Forelimb muscle (tissue), 1 donor: Measurements from ENCODE around the gene CCR5AS.
"Not testable (repeated sequence)": the region's sequence is repeated elsewhere in the genome, so short reads cannot be mapped to it uniquely, and the experiment has no call there.

Experiments
- DNase-seq: peaks from one replicate; pipeline ENCODE4 v3.0.0-alpha.2; 2013; ENCODE audit warnings: low read depth

The CCR5AS gene

GRCh38 chr3:46406788-46407611 is at the start of gene CCR5AS, which contains the start of gene CCRL2:
Gene CCR5AS, minus strand, starts transcription at chr3:46407066.
Gene CCRL2, plus strand, starts transcription at chr3:46407259. Its CDS starts 821 bp downstream, at chr3:46408080.
- peak; percentile 22 for DNase-seq

DNA sequence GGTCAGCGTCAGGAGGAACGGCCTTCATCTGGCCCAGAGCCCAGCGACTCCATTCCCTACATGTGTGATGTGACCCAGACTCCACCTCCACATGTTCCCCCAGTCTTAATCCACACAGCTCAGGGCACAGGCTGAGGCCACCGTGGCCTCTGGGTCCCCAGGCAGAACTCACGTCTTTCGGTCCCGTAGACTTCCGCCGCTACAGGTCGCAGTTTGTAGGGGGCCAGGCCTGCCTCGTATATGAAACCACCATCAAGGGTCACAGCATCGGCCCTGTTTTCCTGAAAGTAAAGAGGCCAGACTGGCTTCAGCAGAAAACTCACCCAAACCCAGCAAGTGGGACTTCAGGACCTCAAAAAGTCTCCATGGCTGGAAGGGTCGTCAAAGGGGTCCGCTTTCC is 49.3 kb upstream of the CCR5AS start:
- DNase-seq: no peak

GRCh38 chr3:46455231-46456115 is 48.6 kb upstream of the CCR5AS start:
- DNase-seq: no peak

DNA sequence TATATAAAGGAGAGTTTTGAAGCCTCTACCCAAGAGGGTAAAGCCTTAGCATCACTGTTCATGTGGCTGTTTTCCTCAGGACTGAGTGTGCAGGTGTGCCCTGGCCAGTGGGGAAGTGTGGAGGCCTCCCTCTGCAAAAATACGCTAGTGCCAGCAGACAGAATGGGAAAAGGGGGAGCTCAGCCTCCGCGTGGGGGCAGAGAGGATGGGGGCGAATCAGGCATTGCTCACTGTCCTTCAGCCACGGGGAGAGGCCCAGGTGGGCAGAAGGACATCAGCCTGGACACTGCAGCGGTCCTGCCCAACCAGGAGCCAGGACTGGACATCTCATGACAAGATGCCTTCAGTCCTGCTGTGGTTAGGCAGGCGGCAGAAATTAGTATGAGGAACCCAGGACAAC is 47.7 kb upstream of the CCR5AS start:
- no peak for DNase-seq

DNA sequence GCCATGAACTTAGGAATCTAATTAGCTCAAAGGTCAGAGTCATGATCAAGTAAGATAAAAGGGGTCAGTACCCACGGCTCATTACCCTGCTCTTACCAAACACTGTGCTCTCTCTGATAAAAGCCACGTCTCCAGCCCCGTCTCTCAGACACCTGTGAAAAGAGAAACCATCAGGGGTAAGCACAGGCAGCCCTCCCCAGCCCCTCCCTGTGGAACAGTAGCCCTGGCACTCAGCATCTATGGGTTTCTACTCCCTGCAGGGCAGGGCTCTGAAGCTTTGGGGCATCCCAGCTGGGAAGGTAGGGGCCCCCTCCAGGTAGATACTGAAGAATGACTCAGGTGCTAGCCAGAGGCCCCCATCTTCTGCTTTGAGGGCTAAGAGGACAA is 47.3 kb upstream of the CCR5AS start:
- DNase-seq: no peak

- DNase-seq: no peak
Measured at GRCh38 chr3:46453526-46454208, 46.8 kb upstream of the CCR5AS start.

- no peak for DNase-seq
Measured at GRCh38 chr3:46449755-46450552, 43.1 kb upstream of the CCR5AS start.

GRCh38 chr3:46448721-46449120 is 41.9 kb upstream of the CCR5AS start:
- no peak for DNase-seq

DNA sequence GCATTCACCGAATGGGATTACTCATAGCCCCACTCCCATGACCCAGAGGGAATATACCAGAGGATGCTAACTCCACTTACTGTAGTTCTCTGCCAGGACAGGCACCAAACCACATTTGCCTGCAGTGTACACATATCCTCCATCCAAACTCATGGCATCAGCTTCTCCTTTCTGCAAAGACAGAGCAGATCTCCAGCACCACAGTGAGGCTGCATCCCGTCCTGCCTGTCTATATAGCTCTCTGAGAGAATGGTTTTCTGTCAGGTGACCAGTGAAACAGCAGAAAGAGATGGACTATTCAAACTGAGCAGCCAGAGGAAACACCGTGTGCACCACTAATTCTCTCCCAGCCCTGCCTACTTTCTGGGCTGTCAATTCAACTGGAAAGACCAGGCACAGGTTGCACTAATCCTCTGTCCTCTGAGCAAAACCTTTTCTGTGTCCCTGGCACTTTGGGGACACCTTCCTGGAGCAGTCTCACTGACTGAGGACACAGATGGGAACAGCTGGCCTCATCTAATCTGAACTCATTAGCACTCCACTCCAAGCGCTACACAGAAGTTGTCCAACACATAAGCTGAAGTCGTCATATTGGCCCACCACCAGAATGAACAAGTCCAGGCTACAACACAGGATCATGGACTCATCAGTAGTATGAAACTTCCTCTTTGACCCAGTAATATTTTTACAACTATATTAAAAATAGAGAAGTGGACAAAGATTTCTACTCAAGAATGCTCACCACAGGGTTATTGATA is 40.5 kb upstream of the CCR5AS start:
- DNase-seq: no peak

DNA sequence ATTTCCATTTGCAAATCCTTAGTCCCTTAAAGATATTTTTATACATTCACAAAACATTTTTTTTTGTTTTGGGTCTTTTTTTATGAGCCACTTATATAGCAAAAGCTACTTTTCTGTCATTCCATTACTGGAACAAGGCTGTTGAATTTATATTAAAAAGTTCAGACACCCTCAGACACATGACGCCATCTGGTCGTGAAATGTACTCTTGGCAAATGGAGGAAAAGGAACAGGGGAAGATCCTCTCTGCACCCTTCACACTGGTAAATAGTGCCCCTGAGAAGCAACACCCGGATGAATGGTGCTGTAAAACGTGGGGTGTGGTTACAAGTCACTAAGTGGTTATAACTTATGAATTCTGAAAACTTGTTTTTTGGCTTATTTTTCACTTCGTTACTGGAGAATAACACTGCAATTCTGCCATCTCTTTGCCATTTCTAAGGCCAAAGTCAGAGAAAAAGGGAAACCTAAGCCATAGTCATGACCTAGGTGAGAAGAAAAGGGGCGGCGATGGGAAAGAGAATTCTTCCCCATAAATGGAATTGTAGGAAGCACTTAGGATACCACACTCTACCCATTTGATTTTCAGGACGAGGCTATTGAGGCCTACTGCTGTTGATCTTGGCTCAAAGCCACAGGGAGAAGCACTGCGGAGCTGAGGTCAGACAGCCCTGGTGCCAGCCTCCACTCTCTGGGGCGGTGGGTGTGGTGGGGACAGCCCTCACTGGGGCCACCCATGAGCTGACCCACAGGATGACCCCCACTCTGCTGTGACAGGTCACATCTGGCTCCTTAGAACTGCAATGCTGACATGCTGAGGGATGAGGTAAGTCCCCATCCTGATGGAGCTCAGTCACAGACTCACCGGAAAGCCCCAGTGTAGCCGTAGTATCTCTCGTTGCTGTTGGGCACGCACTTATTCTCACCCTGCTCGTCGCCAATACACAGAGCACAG is 36.0 kb upstream of the CCR5AS start:
- no peak for DNase-seq

DNA sequence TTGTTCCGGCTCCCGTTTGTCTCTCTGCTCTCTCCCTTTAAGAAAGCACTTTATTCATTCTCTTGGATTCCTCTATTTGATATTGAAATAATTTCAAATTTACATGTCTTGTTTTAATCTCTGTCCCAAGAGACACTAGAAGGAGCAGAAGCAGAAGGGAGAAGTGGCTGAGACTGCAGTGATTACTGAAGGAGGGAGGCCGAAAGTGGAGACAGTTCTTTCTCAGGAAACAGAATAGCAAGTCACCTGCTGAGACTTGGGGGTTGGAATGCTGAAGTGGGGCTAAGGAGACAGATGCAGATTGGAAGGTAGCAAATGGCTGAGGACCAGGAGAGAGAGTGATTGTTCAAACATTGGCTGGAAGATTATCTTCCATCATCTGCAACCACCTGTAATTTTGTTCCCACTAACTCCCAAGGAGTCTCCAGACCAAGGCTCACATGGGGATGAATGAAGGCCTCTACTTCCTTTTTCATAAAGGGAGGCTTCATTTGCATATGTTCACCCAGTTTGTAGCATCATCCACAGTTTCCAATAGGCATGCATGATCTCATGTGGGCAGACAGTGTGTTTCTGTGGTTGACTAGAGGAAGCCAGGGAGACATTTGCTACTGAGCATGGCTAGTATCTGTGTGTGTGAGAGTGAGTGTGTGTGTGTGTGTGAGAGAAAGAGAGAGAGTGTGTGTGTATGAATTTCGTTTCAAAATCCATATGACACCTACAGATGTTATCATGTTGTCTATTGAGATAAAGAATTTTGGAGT is 33.8 kb upstream of the CCR5AS start:
- no peak for DNase-seq

- DNase-seq: no peak
Measured at GRCh38 chr3:46438831-46439230, 32.0 kb upstream of the CCR5AS start.

- no peak for DNase-seq
Measured at GRCh38 chr3:46435081-46435726, 28.3 kb upstream of the CCR5AS start.

DNA sequence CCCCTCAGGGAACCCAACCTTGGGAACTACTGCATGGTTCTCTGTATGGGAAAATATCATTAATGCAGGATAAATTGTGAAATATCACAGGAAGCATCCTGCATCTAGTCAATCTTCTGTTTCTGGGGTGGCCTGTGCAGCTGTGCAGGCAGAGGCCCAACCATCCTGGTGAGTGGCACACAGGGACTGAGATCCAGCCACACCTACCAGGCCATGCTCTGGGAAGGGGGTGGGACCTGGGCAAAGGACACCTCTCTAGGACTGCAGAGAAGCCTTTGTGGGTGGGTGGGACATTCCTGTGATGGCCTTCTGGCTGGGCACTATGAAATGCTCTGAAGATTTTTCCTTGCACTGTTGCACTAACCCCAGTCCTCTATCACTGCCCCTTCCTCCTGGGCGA is 27.0 kb upstream of the CCR5AS start:
- no peak for DNase-seq

DNA sequence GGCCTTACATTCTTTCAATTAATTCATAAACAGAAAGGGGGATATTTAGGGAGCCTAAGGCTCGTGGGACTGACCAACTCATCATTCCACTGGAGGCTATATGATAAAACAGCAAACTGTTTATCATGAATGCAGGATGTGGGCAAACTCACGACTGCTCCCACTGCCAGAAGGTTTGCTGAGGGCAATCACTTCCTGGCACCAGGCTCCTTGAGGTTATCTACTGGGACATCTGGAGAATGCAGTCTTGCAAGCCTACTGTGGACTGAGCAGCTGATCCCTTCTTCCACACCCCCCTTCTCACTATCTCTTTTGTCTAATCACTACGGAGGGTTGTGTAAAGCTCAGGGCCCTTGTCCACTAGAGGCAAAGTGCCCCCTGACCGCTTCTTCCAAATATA is 26.3 kb upstream of the CCR5AS start:
- DNase-seq: not testable (repeated sequence)

DNA sequence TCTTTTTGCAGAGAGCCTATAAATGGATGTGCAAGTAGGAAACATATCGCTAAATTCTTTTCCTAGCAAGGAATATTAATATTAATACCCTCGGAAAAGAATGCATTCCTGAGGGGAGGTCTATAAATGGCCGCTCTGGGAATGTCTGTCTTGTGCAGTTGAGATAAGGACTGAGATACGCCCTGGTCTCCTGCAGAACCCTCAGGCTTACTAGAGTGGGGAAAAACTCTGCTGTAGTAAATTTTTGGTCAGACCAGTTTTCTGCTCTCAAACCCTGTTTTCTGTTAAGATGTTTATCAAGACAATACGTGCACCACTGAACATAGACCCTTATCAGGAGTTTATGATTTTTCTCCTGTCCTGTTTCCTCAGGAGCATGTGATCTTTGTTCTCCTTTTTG is 25.0 kb upstream of the CCR5AS start:
- not testable (repeated sequence) for DNase-seq

DNA sequence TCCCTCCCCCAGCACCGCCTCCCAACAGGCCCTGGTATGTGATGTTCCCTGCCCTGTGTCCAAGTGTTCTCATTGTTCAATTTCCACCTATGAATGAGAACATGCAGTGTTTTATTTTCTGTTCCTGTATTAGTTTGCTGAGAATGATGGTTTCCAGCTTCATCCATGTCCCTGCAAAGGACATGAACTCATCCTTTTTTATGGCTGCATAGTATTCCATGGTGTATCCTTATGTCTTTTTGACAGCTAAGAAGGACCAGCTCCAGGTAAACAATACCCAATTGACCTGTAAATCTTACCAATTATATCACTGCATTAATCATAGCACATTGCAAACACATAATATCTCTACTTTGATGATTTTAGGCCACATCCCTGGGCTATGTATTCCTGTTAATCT is 24.0 kb upstream of the CCR5AS start:
- DNase-seq: not testable (repeated sequence)

- no peak for DNase-seq
Measured at GRCh38 chr3:46429671-46430070, 22.8 kb upstream of the CCR5AS start.
